Vagina (tissue), 2 donors: ENCODE data around the gene YAE1. TPM values are rescaled to one million over a fixed set of nuclear protein-coding genes. Genes with fewer than 3 reads are reported as not detected.

Experiments
- DNase-seq, 2 donors: peaks; one replicate each; pipeline ENCODE4 v3.0.0-alpha.2; 2017; ENCODE audit errors: extremely low spot score in 2 of 2
- H3K27ac ChIP-seq: fragments of 200-600 bp; sonication (generic); one replicate; pipeline ENCODE4 v1.5.1; 2019
- H3K27me3 ChIP-seq: fragments of 200-600 bp; sonication (generic); one replicate; pipeline ENCODE4 v1.5.1; 2019
- H3K36me3 ChIP-seq, 2 donors: fragments of 200-600 bp; sonication (generic); one replicate each; pipeline ENCODE4 v1.5.1; 2017 to 2019
- H3K4me1 ChIP-seq: fragments of 200-600 bp; sonication (generic); one replicate; pipeline ENCODE4 v1.5.1; 2019
- H3K4me3 ChIP-seq, 2 donors: fragments of 200-600 bp; sonication (generic); 1 replicate in 1 of 2; 2 replicates in 1 of 2; pipeline ENCODE4 v1.5.1; 2016 to 2019
- H3K9me3 ChIP-seq: fragments of 200-600 bp; sonication (generic); one replicate; pipeline ENCODE4 v1.5.1; 2019
- POLR2A ChIP-seq, 2 donors: fragments of 450-650 bp; IDR thresholded peaks; one replicate each; pipeline ENCODE4 v1.6.1; 2017; ENCODE audit warnings: antibody characterized with exemption in 2 of 2, mild to moderate bottlenecking in 2 of 2, moderate library complexity in 2 of 2
- POLR2AphosphoS5 ChIP-seq, 2 donors: sonication (generic); formaldehyde crosslinking; IDR thresholded peaks; one replicate each; pipeline ENCODE4 v1.9.0; 2017; ENCODE audit warnings: antibody characterized with exemption in 2 of 2, mild to moderate bottlenecking in 2 of 2, low read depth in 1 of 2; ENCODE audit not compliant: insufficient read depth in 1 of 2
- intact Hi-C: fragments of 100-400 bp; cut with DNase I; formaldehyde crosslinking; loops from one replicate; pipeline ENCODE4 v1.15.1; 2023
- total RNA-seq: library from RNA; depleted of rRNA; stranded (reverse); fragments of >200 nt; gene quantifications from one replicate; pipeline ENCODE4 v1.2.3, GENCODE V29; 2016
- TF ChIP-seq, protein P1 (sequence below), 3 experiments: fragments of 450-650 bp in 2 of 3; fragments of 200-600 bp in 1 of 3; sonication (generic) in 1 of 3; IDR thresholded peaks; one replicate each; pipeline ENCODE4 v1.5.1; 2017 to 2019; ENCODE audit warnings: antibody characterized with exemption in 3 of 3, mild to moderate bottlenecking in 2 of 3, moderate library complexity in 2 of 3

YAE1 gene
- total RNA-seq, 1 donor from 2014 or later, result 5.6 TPM

DNA sequence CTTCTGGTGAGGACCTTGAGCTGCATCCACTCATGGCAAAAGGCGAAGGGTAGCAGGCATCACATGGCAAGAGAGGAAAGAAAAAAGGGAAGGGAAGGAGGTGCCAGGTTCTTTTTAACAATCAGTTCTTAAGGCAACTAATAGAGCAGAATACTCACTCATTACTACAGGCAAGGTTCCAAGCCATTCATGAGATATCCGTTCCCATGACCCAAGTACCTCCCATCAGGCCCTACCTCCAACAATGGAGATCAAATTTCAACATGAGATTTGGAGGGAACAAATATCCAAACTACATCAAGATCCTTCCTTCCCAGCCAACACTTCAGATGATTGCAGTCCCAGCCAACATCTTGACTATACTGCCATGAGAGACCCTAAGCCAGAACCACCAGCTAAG, 38.9 kb upstream of the YAE1 start:
- no peak for DNase-seq
- intact Hi-C loops, result loop anchor here (10.0 kb wide), 1 partner anchor 732 kb away; no protein-coding TSS in a partner anchor

DNA sequence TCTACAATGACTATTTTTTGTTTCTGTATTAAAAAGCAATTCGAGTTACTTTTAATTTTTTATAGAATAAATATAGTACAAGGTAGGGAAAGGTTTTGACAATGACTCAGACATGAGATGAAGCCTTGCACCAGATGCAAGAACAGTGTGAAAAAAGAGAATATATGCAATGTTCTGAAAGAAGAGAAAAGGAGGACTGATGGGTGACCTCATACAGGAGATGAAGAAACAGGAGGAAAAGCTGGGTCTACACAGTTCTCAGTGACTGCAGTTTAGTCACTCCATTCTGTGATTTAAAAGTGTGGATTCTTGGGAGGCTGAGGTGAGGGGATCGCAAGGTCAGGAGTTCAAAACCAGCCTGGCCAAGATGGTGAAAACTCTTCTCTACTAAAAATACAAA, 38.3 kb upstream of the YAE1 start:
- H3K9me3 ChIP-seq, result no peaks in the 10 kb centered on the region
- intact Hi-C loops, result loop anchor here (10.0 kb wide), 1 partner anchor 733 kb away; no protein-coding TSS in a partner anchor
- no peak for DNase-seq
- TF ChIP-seq, protein P1, sequence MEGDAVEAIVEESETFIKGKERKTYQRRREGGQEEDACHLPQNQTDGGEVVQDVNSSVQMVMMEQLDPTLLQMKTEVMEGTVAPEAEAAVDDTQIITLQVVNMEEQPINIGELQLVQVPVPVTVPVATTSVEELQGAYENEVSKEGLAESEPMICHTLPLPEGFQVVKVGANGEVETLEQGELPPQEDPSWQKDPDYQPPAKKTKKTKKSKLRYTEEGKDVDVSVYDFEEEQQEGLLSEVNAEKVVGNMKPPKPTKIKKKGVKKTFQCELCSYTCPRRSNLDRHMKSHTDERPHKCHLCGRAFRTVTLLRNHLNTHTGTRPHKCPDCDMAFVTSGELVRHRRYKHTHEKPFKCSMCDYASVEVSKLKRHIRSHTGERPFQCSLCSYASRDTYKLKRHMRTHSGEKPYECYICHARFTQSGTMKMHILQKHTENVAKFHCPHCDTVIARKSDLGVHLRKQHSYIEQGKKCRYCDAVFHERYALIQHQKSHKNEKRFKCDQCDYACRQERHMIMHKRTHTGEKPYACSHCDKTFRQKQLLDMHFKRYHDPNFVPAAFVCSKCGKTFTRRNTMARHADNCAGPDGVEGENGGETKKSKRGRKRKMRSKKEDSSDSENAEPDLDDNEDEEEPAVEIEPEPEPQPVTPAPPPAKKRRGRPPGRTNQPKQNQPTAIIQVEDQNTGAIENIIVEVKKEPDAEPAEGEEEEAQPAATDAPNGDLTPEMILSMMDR (IDR thresholded peaks at IDR 0.05), result no peak
- TF ChIP-seq POLR2AphosphoS5 (IDR thresholded peaks at IDR 0.05; ENCODE audit: insufficient read depth in 1 of 2, low read depth in 1 of 2) (no peak), POLR2A (IDR thresholded peaks at IDR 0.05) (no peak)
- no peaks in the 10 kb centered on the region for H3K27me3 ChIP-seq
- no peaks in the 10 kb centered on the region for H3K36me3 ChIP-seq
- H3K4me1 ChIP-seq, result no peaks in the 10 kb centered on the region
- H3K4me3 ChIP-seq, result no peak overlapping the region
- no peak overlapping the region for H3K27ac ChIP-seq

More for the DNA sequence above, 38.9 kb upstream of the YAE1 start:
- no peaks in the 10 kb centered on the region for H3K4me1 ChIP-seq
- TF ChIP-seq, protein P1 (IDR thresholded peaks at IDR 0.05), result no peak
- no peak for TF ChIP-seq POLR2A (IDR thresholded peaks at IDR 0.05)
- TF ChIP-seq POLR2AphosphoS5 (IDR thresholded peaks at IDR 0.05; ENCODE audit: insufficient read depth in 1 of 2, low read depth in 1 of 2), result no peak
- no peaks in the 10 kb centered on the region for H3K36me3 ChIP-seq
- no peak overlapping the region for H3K4me3 ChIP-seq
- no peak overlapping the region for H3K27ac ChIP-seq
- H3K9me3 ChIP-seq, result no peaks in the 10 kb centered on the region
- H3K27me3 ChIP-seq, result no peaks in the 10 kb centered on the region

DNA sequence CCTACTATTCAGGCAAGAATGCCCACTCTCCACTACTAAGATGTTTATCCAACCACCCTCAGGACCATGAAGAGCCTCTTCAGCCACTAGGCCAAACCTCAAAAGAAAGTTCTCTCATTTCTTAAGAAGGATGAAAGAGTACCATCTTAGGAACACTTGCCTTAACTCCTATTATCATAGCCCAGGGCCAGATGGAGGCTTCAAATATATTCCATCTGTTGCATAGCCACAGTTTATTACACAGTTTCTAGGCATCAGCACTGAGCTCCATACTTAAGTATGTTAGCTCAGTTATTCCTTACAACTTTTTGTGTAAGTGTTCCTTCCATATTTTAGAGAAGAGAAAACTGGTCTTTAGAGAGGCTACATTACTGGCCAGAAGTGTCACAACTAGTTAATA, 37.4 kb upstream of the YAE1 start:
- Histone ChIP-seq H3K4me3 (no peak overlapping the region), H3K4me1 (no peaks in the 10 kb centered on the region), H3K27ac (no peak overlapping the region), H3K9me3 (no peaks in the 10 kb centered on the region), H3K27me3 (no peaks in the 10 kb centered on the region), H3K36me3 (no peaks in the 10 kb centered on the region)
- TF ChIP-seq, protein P1 (IDR thresholded peaks at IDR 0.05), result no peak
- TF ChIP-seq POLR2AphosphoS5 (IDR thresholded peaks at IDR 0.05; ENCODE audit: insufficient read depth in 1 of 2, low read depth in 1 of 2), result no peak
- TF ChIP-seq POLR2A (IDR thresholded peaks at IDR 0.05), result no peak
- DNase-seq, result no peak
- intact Hi-C loops, result loop anchor here (10.0 kb wide), 1 partner anchor 734 kb away; no protein-coding TSS in a partner anchor

DNA sequence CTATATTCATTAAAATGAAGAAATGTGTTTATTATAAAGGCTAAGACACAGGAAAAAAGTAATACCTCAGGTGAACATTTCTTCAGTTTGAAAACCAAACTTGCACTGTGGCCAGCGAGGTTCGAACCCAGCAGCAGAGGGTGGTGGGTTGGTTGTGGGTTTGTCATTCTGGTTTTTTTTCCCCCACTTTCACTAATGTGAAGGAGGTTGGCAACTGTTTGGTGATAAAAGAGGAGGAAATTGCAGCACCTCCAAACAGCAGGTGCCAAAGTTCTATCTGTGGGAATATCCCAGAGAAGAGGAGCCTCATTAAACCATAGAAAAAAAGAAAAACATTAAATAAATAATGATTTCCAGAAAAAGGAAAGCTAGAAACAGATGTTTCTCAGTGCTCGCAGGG, 36.6 kb upstream of the YAE1 start:
- H3K27me3 ChIP-seq, result no peaks in the 10 kb centered on the region
- H3K4me1 ChIP-seq, result no peaks in the 10 kb centered on the region
- H3K9me3 ChIP-seq, result no peaks in the 10 kb centered on the region
- no peaks in the 10 kb centered on the region for H3K36me3 ChIP-seq
- H3K4me3 ChIP-seq, result no peak overlapping the region
- no peak overlapping the region for H3K27ac ChIP-seq
- intact Hi-C loops, result loop anchor here (10.0 kb wide), 1 partner anchor 735 kb away; no protein-coding TSS in a partner anchor
- no peak for TF ChIP-seq POLR2A (IDR thresholded peaks at IDR 0.05)
- no peak for TF ChIP-seq POLR2AphosphoS5 (IDR thresholded peaks at IDR 0.05; ENCODE audit: insufficient read depth in 1 of 2, low read depth in 1 of 2)
- TF ChIP-seq, protein P1 (IDR thresholded peaks at IDR 0.05), result no peak
- no peak for DNase-seq

DNA sequence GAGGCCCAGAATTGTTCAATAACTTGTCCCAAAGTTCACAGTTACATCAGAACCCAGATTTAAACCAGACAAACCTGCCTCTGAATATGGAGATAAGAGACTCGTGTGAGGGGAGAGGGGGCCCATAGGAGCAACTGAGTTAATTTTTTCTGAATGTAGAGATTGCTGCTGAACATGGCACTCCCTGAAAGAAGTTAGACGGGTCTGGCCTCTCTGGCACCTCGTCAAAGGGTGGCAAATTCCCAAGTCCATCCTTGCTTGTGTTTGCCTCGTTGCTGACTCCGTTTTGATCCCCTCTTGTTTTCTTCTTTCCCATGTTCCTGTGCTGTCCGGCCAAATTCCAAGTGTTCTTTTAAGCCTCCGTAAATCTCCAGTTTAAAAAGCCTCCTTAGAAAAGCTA, 35.2 kb upstream of the YAE1 start:
- no peaks in the 10 kb centered on the region for H3K4me1 ChIP-seq
- no peaks in the 10 kb centered on the region for H3K36me3 ChIP-seq
- H3K9me3 ChIP-seq, result no peaks in the 10 kb centered on the region
- H3K4me3 ChIP-seq, result no peak overlapping the region
- intact Hi-C loops, result no loop called here
- DNase-seq, result no peak
- H3K27ac ChIP-seq, result no peak overlapping the region
- TF ChIP-seq POLR2A (IDR thresholded peaks at IDR 0.05), result no peak
- no peak for TF ChIP-seq POLR2AphosphoS5 (IDR thresholded peaks at IDR 0.05; ENCODE audit: insufficient read depth in 1 of 2, low read depth in 1 of 2)
- TF ChIP-seq, protein P1 (IDR thresholded peaks at IDR 0.05), result no peak
- H3K27me3 ChIP-seq, result no peaks in the 10 kb centered on the region
